Loucy (cell line): ENCODE results near the gene TMEM161A.

Source experiments
- CTCF ChIP-seq: fragments of 200-600 bp; sonication (generic); conservative IDR thresholded peaks from 2 replicates; pipeline ENCODE4 v1.5.1; 2014; ENCODE audit warnings: mild to moderate bottlenecking, antibody characterized with exemption, low read length
- EZH2phosphoT487 ChIP-seq: fragments of 200-600 bp; IDR thresholded peaks from 2 replicates; pipeline ENCODE4 v1.6.1; 2018; ENCODE audit warnings: antibody characterized with exemption, mild to moderate bottlenecking, moderate library complexity, borderline replicate concordance

- no peak for TF ChIP-seq CTCF
- no peak for TF ChIP-seq EZH2phosphoT487
Observed at GRCh38 chr19:19170053-19170872, 32.0 kb upstream of the TMEM161A start, which contains the start of gene MEF2B.
